ENCODE data around the gene TGFBR2. TPM values are rescaled to one million over a fixed set of nuclear protein-coding genes. Genes with fewer than 3 reads are reported as not detected.

The TGFBR2 gene
- total and polyA plus RNA-seq, 2 of the 13 experiments (the other 11 are each of a cell fraction or from before 2014, with no cell fraction given): 82.2 to 187 TPM

DNA sequence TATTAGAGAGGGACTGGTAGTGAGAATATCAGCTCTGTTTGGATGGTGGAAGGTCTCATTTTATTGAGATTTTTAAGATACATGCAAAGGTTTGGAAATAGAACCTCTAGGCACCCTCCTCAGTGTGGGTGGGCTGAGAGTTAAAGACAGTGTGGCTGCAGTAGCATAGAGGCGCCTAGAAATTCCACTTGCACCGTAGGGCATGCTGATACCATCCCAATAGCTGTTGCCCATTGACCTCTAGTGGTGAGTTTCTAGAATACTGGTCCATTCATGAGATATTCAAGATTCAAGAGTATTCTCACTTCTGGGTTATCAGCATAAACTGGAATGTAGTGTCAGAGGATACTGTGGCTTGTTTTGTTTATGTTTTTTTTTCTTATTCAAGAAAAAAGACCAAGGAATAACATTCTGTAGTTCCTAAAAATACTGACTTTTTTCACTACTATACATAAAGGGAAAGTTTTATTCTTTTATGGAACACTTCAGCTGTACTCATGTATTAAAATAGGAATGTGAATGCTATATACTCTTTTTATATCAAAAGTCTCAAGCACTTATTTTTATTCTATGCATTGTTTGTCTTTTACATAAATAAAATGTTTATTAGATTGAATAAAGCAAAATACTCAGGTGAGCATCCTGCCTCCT, 87.2 kb downstream of the TGFBR2 start:
- H3K27me3 ChIP-seq (ENCODE audit: control insufficient read depth in 1 of 2, insufficient read depth in 2 of 2, low read length in 2 of 2): no peaks in the 10 kb centered on the region
- CTCF ChIA-PET (ENCODE audit: low intra/inter-chr PET ratio, low total read pairs): interaction anchor here (1.7 kb wide), 1 partner anchor 651 kb away, joined by 8 read pairs; no protein-coding TSS in a partner anchor
- peak overlapping the region; percentile 15 for H3K27ac ChIP-seq (ENCODE audit: extremely low read length, insufficient read depth, low read length)
- peak; percentile 84 for FAIRE-seq
- H3K4me1 ChIP-seq (ENCODE audit: insufficient read depth, low read length): peaks cover 48% of the 10 kb centered on the region
- peaks cover 4% of the 10 kb centered on the region for H3K79me2 ChIP-seq (ENCODE audit: insufficient read depth, low read length)
- no peaks in the 10 kb centered on the region for H3K9me3 ChIP-seq (ENCODE audit: low read length)
- TSS peak; percentile 3 for BruUV-seq (replicated peaks)
- peak; percentile 62 for DNase-seq (ENCODE audit: low spot score)
- in situ Hi-C loops (cut with HindIII; ENCODE audit: extremely low pct_ligation_motif_present, low pct_unique_long_range_greater_than_20kb): no loop called here
- WGBS (ENCODE audit: low lambda C conversion rate): 52% methylated on average over 2 of the region's 2 CpGs
- no peak overlapping the region for H2AFZ ChIP-seq (ENCODE audit: low read length)
- H3K4me3 ChIP-seq (replicated peaks in 1 of 3; ENCODE audit: insufficient read depth in 1 of 3, low read depth in 2 of 3, low read length in 3 of 3): no peak overlapping the region
- peaks cover 41% of the 10 kb centered on the region for H4K20me1 ChIP-seq (ENCODE audit: insufficient read depth, low read length)
- POLR2A ChIA-PET: interaction anchor here (1.0 to 2.5 kb wide), 3 partner anchors 27 to 434 kb away, joined by 3 to 8 read pairs (median 4); partner anchors contain the start of gene TGFBR2
- peak; percentile 69 for ATAC-seq
- intact Hi-C loops (cut with micrococcal nuclease; ENCODE audit: unreplicated experiment): loop anchor here (1.0 to 10.0 kb wide), 5 partner anchors 55 to 651 kb away; no protein-coding TSS in a partner anchor
- no peak overlapping the region for H3K4me2 ChIP-seq (ENCODE audit: low read depth, low read length)
- H3K36me3 ChIP-seq (replicated peaks in 1 of 2; ENCODE audit: control insufficient read depth in 1 of 2, insufficient read depth in 2 of 2, low read length in 2 of 2): peaks cover 29 to 73% of the 10 kb centered on the region in 2 experiments
- no peak overlapping the region for H3K9ac ChIP-seq (ENCODE audit: insufficient read depth, low read depth, low read length)
- TF ChIP-seq FOXK1 (CRISPR knock-in tag; IDR thresholded peaks at IDR 0.05; ENCODE audit: borderline replicate concordance, low read depth) (no peak), ZNF564 (CRISPR knock-in tag; IDR thresholded peaks at IDR 0.05) (no peak), SOX5 (CRISPR knock-in tag; IDR thresholded peaks at IDR 0.05; ENCODE audit: borderline replicate concordance) (0 out of 2 replicates have a peak, but pooled peaks have one; percentile 6), ELF3 (CRISPR knock-in tag; IDR thresholded peaks at IDR 0.05) (no peak), ARID3A (IDR thresholded peaks at IDR 0.05; ENCODE audit: low read depth, low read length) (0 out of 2 replicates have a peak, but pooled peaks have one; percentile 12), ZNF674 (CRISPR knock-in tag; IDR thresholded peaks at IDR 0.05; ENCODE audit: low read depth) (no peak), MIXL1 (CRISPR knock-in tag; IDR thresholded peaks at IDR 0.05) (no peak), SSRP1 (CRISPR knock-in tag; IDR thresholded peaks at IDR 0.05) (peak; percentile 76), BRD4 (CRISPR knock-in tag; IDR thresholded peaks at IDR 0.05) (no peak), ISX (CRISPR knock-in tag; conservative IDR thresholded peaks at IDR 0.05) (no peak), ZBTB34 (CRISPR knock-in tag; IDR thresholded peaks at IDR 0.05) (no peak), NFATC3 (CRISPR knock-in tag; IDR thresholded peaks at IDR 0.05) (no peak), ZNF335 (CRISPR knock-in tag; IDR thresholded peaks at IDR 0.05) (no peak), E2F1 (CRISPR knock-in tag; IDR thresholded peaks at IDR 0.05) (0 out of 2 replicates have a peak, but pooled peaks have one; percentile 29), ZNF772 (CRISPR knock-in tag; IDR thresholded peaks at IDR 0.05) (no peak)
- TF ChIP-seq, protein P1, sequence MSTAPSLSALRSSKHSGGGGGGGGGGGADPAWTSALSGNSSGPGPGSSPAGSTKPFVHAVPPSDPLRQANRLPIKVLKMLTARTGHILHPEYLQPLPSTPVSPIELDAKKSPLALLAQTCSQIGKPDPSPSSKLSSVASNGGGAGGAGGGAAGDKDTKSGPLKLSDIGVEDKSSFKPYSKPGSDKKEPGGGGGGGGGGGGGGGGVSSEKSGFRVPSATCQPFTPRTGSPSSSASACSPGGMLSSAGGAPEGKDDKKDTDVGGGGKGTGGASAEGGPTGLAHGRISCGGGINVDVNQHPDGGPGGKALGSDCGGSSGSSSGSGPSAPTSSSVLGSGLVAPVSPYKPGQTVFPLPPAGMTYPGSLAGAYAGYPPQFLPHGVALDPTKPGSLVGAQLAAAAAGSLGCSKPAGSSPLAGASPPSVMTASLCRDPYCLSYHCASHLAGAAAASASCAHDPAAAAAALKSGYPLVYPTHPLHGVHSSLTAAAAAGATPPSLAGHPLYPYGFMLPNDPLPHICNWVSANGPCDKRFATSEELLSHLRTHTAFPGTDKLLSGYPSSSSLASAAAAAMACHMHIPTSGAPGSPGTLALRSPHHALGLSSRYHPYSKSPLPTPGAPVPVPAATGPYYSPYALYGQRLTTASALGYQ (CRISPR knock-in tag; IDR thresholded peaks at IDR 0.05): no peak
- TF ChIP-seq, protein P2, sequence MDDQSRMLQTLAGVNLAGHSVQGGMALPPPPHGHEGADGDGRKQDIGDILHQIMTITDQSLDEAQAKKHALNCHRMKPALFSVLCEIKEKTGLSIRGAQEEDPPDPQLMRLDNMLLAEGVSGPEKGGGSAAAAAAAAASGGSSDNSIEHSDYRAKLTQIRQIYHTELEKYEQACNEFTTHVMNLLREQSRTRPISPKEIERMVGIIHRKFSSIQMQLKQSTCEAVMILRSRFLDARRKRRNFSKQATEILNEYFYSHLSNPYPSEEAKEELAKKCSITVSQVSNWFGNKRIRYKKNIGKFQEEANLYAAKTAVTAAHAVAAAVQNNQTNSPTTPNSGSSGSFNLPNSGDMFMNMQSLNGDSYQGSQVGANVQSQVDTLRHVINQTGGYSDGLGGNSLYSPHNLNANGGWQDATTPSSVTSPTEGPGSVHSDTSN (CRISPR knock-in tag; IDR thresholded peaks at IDR 0.05; ENCODE audit: borderline replicate concordance): no peak

Data from HepG2 (cell line).